Adipocyte (in vitro differentiated cells): ENCODE results near the gene ARL16.

Experiments used
- DNase-seq: peaks from one replicate; pipeline ENCODE4 v3.0.0-alpha.2; 2015; ENCODE audit warnings: low read depth
- H3K27me3 ChIP-seq: replicated peaks from 2 replicates; pipeline ENCODE4 v1.7.0; 2013; ENCODE audit warnings: mild to moderate bottlenecking, low read length, moderate library complexity; ENCODE audit not compliant: control insufficient read depth, insufficient read depth
- H3K36me3 ChIP-seq: 2 replicates; pipeline ENCODE4 v1.7.0; 2013; ENCODE audit warnings: low read length, mild to moderate bottlenecking, moderate library complexity; ENCODE audit not compliant: control insufficient read depth, insufficient read depth, severe bottlenecking
- H3K4me1 ChIP-seq: 2 replicates; pipeline ENCODE4 v1.7.0; 2013; ENCODE audit warnings: mild to moderate bottlenecking, low read length, moderate library complexity; ENCODE audit not compliant: control insufficient read depth, insufficient read depth
- H3K4me3 ChIP-seq: 2 replicates; pipeline ENCODE4 v1.7.0; 2013; ENCODE audit warnings: mild to moderate bottlenecking, low read length, moderate library complexity
- H3K9ac ChIP-seq: 2 replicates; pipeline ENCODE4 v1.7.0; 2013; ENCODE audit warnings: mild to moderate bottlenecking, low read length, moderate library complexity
- H3K9me3 ChIP-seq: 2 replicates; pipeline ENCODE4 v1.7.0; 2013; ENCODE audit warnings: mild to moderate bottlenecking, low read length, moderate library complexity; ENCODE audit not compliant: control insufficient read depth

Gene ARL16

GRCh38 chr17:81700353-81701287 lies 17.0 kb upstream of the ARL16 start:
- H3K4me3 ChIP-seq: no peak overlapping the region
- DNase-seq: no peak
- H3K36me3 ChIP-seq: peaks cover 61% of the 10 kb centered on the region
- peak overlapping the region; percentile 99 for H3K9ac ChIP-seq
- H3K4me1 ChIP-seq: peaks cover 23% of the 10 kb centered on the region
- no peaks in the 10 kb centered on the region for H3K27me3 ChIP-seq
- no peaks in the 10 kb centered on the region for H3K9me3 ChIP-seq

- H3K4me3 ChIP-seq: no peak overlapping the region
- no peaks in the 10 kb centered on the region for H3K9me3 ChIP-seq
- no peak overlapping the region for H3K9ac ChIP-seq
- peaks cover 14% of the 10 kb centered on the region for H3K4me1 ChIP-seq
- no peaks in the 10 kb centered on the region for H3K27me3 ChIP-seq
- H3K36me3 ChIP-seq: peaks cover 82% of the 10 kb centered on the region
- no peak for DNase-seq
Measured at GRCh38 chr17:81697261-81698044, 13.9 kb upstream of the ARL16 start.

GRCh38 chr17:81696218-81696941 lies 12.8 kb upstream of the ARL16 start:
- Histone ChIP-seq H3K36me3 (peaks cover 89% of the 10 kb centered on the region), H3K9me3 (no peaks in the 10 kb centered on the region), H3K4me1 (peaks cover 3% of the 10 kb centered on the region), H3K27me3 (no peaks in the 10 kb centered on the region), H3K4me3 (no peak overlapping the region), H3K9ac (no peak overlapping the region)
- DNase-seq: no peak

- no peak overlapping the region for H3K4me3 ChIP-seq
- H3K9me3 ChIP-seq: no peaks in the 10 kb centered on the region
- peaks cover 89% of the 10 kb centered on the region for H3K36me3 ChIP-seq
- no peaks in the 10 kb centered on the region for H3K27me3 ChIP-seq
- no peak for DNase-seq
- H3K4me1 ChIP-seq: no peaks in the 10 kb centered on the region
- H3K9ac ChIP-seq: no peak overlapping the region
Measured at GRCh38 chr17:81695801-81696200, 12.2 kb upstream of the ARL16 start.

- H3K4me1 ChIP-seq: no peaks in the 10 kb centered on the region
- H3K9ac ChIP-seq: no peak overlapping the region
- H3K27me3 ChIP-seq: no peaks in the 10 kb centered on the region
- peaks cover 92% of the 10 kb centered on the region for H3K36me3 ChIP-seq
- no peak overlapping the region for H3K4me3 ChIP-seq
- no peaks in the 10 kb centered on the region for H3K9me3 ChIP-seq
- DNase-seq: no peak
Measured at GRCh38 chr17:81695211-81695610, 11.6 kb upstream of the ARL16 start.

- Histone ChIP-seq H3K9me3 (no peaks in the 10 kb centered on the region), H3K27me3 (no peaks in the 10 kb centered on the region), H3K9ac (no peak overlapping the region), H3K36me3 (peaks cover 96% of the 10 kb centered on the region), H3K4me3 (no peak overlapping the region), H3K4me1 (no peaks in the 10 kb centered on the region)
- no peak for DNase-seq
Measured at GRCh38 chr17:81694810-81695209, 11.2 kb upstream of the ARL16 start.

- H3K36me3 ChIP-seq: peaks cover 97% of the 10 kb centered on the region
- H3K27me3 ChIP-seq: no peaks in the 10 kb centered on the region
- H3K9me3 ChIP-seq: no peaks in the 10 kb centered on the region
- H3K4me1 ChIP-seq: no peaks in the 10 kb centered on the region
- H3K4me3 ChIP-seq: no peak overlapping the region
- H3K9ac ChIP-seq: no peak overlapping the region
- DNase-seq: no peak
Measured at GRCh38 chr17:81693509-81694210, 10.1 kb upstream of the ARL16 start.

- Histone ChIP-seq H3K4me3 (no peak overlapping the region), H3K9me3 (no peaks in the 10 kb centered on the region), H3K27me3 (no peaks in the 10 kb centered on the region), H3K36me3 (peaks cover 97% of the 10 kb centered on the region), H3K9ac (no peak overlapping the region), H3K4me1 (no peaks in the 10 kb centered on the region)
- no peak for DNase-seq
Measured at GRCh38 chr17:81691608-81692007, 8.0 kb upstream of the ARL16 start.

GRCh38 chr17:81691196-81691595 lies 7.6 kb upstream of the ARL16 start:
- H3K9ac ChIP-seq: no peak overlapping the region
- peaks cover 97% of the 10 kb centered on the region for H3K36me3 ChIP-seq

GRCh38 chr17:81690549-81690948 lies 7.0 kb upstream of the ARL16 start:
- Histone ChIP-seq H3K36me3 (peaks cover 96% of the 10 kb centered on the region), H3K9ac (no peak overlapping the region), H3K27me3 (no peaks in the 10 kb centered on the region), H3K4me1 (peaks cover 1% of the 10 kb centered on the region), H3K9me3 (no peaks in the 10 kb centered on the region), H3K4me3 (no peak overlapping the region)
- no peak for DNase-seq

More at GRCh38 chr17:81691196-81691595, 7.6 kb upstream of the ARL16 start:
- Histone ChIP-seq H3K4me3 (no peak overlapping the region), H3K27me3 (no peaks in the 10 kb centered on the region), H3K9me3 (no peaks in the 10 kb centered on the region), H3K4me1 (no peaks in the 10 kb centered on the region)
- DNase-seq: no peak
